Ishikawa (cell line): Measurements from ENCODE around the gene ZNF804A.

Source experiments
- CEBPB ChIP-seq: IDR thresholded peaks from 2 replicates; pipeline ENCODE4 v1.6.1; 2012
- CREB1 ChIP-seq: IDR thresholded peaks from 2 replicates; pipeline ENCODE4 v1.6.1; 2012; ENCODE audit warnings: low read depth
- EGR1 ChIP-seq: IDR thresholded peaks from 2 replicates; pipeline ENCODE4 v1.6.1; 2012
- EP300 ChIP-seq: IDR thresholded peaks from 2 replicates; pipeline ENCODE4 v1.6.1; 2012; ENCODE audit warnings: borderline replicate concordance
- FOXM1 ChIP-seq: IDR thresholded peaks from 2 replicates; pipeline ENCODE4 v1.6.1; 2012; ENCODE audit warnings: low read depth, borderline replicate concordance
- MAX ChIP-seq: IDR thresholded peaks from 2 replicates; pipeline ENCODE4 v1.6.1; 2012
- NFIC ChIP-seq: IDR thresholded peaks from 2 replicates; pipeline ENCODE4 v1.6.1; 2012
- RAD21 ChIP-seq: IDR thresholded peaks from 2 replicates; pipeline ENCODE4 v1.6.1; 2012; ENCODE audit warnings: low read depth
- REST ChIP-seq: IDR thresholded peaks from 2 replicates; pipeline ENCODE4 v1.6.1; 2012; ENCODE audit warnings: low read depth, mild to moderate bottlenecking
- TAF1 ChIP-seq: IDR thresholded peaks from 2 replicates; pipeline ENCODE4 v1.6.1; 2012; ENCODE audit warnings: low read depth, mild to moderate bottlenecking
- TCF12 ChIP-seq: IDR thresholded peaks from 2 replicates; pipeline ENCODE4 v1.6.1; 2012; ENCODE audit warnings: low read depth
- TEAD4 ChIP-seq: IDR thresholded peaks from 2 replicates; pipeline ENCODE4 v1.6.1; 2012
- YY1 ChIP-seq: IDR thresholded peaks from 2 replicates; pipeline ENCODE4 v1.6.1; 2012; ENCODE audit warnings: low read depth
- ZBTB7A ChIP-seq: IDR thresholded peaks from 2 replicates; pipeline ENCODE4 v1.6.1; 2012; ENCODE audit warnings: low read depth
- TF ChIP-seq, protein P1 (sequence below): IDR thresholded peaks from 2 replicates; pipeline ENCODE4 v1.6.1; 2012

Gene ZNF804A

GRCh38 chr2:184945824-184946223 is 347.5 kb downstream of the ZNF804A start:
- TF ChIP-seq EGR1 (no peak), TAF1 (no peak), EP300 (no peak), CREB1 (no peak), REST (no peak), RAD21 (no peak), ZBTB7A (no peak), TCF12 (no peak), TEAD4 (no peak), FOXM1 (no peak), CEBPB (no peak), MAX (no peak), YY1 (no peak), NFIC (no peak)
- TF ChIP-seq, protein P1, sequence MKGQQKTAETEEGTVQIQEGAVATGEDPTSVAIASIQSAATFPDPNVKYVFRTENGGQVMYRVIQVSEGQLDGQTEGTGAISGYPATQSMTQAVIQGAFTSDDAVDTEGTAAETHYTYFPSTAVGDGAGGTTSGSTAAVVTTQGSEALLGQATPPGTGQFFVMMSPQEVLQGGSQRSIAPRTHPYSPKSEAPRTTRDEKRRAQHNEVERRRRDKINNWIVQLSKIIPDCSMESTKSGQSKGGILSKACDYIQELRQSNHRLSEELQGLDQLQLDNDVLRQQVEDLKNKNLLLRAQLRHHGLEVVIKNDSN: no peak

- TF ChIP-seq MAX (no peak), TAF1 (no peak), NFIC (no peak), CREB1 (no peak), RAD21 (no peak), TEAD4 (no peak), CEBPB (no peak), REST (no peak), EGR1 (no peak), TCF12 (no peak), ZBTB7A (no peak), EP300 (no peak), FOXM1 (no peak), YY1 (no peak)
- TF ChIP-seq, protein P1: no peak
Measured at GRCh38 chr2:184956856-184957255, 358.5 kb downstream of the ZNF804A start.

DNA sequence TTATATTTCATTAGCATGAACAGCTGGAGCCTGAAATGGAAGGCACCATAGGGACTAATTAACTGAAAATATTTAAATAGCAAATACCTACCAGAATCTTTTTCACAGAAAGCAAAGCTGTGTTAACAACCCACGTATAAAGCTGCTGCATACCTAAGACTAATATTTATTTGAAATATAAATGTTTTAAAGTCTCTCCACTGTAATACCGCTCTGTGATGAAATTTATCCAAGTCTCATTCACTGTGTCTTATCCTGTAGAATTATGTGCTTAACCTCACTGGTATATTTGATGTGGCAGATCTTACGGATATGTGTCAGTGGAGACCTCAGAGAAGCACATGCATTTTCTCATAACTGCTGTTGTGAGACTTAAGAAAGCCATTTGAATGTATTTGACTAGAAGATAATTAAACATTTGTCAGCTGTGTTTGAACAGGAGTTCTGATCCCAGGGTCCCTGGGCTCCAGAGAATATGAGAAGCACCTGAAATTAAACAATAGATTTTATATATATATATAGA is 373.3 kb downstream of the ZNF804A start:
- TF ChIP-seq TEAD4 (no peak), REST (no peak), EGR1 (no peak), FOXM1 (no peak)
